Measurements from ENCODE around the gene OCSTAMP.

- TF ChIP-seq CTCF (IDR thresholded peaks at IDR 0.05) (no peak), POLR2A (IDR thresholded peaks at IDR 0.05) (no peak)
Observed at GRCh38 chr20:46551522-46552381, 1.3 kb upstream of the OCSTAMP start.

Measured in body of pancreas (tissue), 4 donors.